Measurements from ENCODE around the gene KCNN1.
A peak's percentile ranks its signal among the peaks of the same experiment; 100 is the strongest.
"Not testable (repeated sequence)": the region's sequence is repeated elsewhere in the genome, so short reads cannot be mapped to it uniquely, and the experiment has no call there.

The KCNN1 gene

DNA sequence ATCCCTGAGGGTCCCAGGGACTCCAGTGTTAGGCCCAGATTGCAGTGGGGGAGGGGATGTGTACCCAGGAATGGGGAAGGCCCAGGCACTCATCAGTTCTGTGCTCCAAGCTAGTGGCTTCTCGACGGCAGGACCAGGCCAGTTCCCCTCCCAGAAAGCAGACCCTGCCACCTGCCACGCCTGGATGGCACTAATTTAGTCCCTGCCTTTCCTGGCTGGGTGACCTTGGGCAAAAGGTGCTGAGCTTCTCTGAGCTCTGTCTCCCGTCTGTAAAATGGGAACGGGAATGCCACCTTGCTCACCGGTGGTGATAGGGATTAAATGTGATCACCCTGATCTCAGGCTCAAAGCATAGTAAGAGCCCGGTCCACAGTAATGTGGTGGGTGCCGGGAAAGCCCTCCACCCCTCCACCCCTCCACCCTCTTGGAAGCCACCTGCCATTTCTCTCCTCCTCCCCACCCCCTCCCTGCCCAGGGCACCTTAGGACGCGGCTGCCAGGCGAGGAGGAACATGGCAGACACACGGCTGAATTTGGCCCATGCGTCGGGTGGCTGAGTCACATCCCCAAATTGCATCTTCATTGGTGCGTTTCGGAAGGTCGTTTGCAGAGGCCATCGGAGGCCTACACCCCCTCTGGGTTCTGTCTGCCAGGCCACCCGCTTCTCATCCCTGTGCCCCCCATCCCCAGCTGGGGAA is 2.3 kb downstream of the KCNN1 start:
- DNase-seq (ENCODE audit: low spot score), result no peak

DNA sequence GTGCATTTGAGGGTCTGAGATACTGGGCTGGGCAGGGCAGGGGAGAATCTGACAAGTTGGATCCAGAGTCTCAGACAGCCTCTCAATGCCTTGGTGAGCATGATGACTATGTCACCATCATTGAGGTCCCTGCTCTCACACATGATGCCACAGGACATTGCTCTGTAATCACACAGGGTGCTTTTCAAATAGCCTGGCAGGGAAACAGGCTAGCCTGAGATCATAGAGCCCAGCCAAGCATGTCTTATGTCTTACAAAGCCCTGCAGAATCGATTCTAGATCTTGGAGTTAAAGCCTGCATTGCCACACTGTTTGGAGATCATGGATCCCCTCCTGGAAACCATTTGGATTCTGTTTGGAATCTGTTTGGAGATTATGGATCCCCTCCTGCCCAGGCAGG is 5.3 kb downstream of the KCNN1 start:
- no peak for DNase-seq (ENCODE audit: low spot score)

DNA sequence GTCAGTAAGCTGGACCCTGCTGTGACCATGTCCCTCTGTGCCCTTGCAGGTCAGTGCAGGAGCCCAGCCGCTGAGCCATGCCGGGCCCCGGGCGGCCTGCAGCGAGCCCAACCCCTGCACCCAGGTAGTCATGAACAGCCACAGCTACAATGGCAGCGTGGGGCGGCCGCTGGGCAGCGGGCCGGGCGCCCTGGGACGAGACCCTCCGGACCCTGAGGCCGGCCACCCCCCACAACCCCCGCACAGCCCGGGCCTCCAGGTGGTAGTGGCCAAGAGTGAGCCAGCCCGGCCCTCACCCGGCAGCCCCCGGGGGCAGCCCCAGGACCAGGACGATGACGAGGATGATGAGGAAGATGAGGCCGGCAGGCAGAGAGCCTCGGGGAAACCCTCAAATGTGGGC is 6.9 kb downstream of the KCNN1 start:
- DNase-seq (ENCODE audit: low spot score), result no peak

DNA sequence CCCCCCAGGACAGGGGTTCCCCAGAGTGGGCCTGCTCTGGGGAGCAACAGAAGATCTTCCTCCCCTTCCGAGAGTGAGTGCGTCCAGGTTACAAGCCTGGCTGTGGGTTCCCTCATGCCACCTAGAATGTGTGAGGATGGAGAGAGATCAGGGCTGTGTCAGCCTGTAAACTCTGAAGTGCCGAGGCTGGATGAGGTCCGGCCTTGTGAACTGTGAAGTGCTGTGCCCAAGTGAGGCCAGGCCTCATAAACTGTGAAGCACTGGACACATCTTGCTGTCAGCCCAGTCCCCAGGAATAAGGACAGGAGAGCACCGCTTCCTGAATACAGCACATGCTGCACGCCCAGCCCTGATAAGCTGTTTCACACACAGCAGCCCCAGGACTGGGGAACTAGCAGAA is 7.6 kb downstream of the KCNN1 start:
- DNase-seq (ENCODE audit: low spot score), result no peak

DNA sequence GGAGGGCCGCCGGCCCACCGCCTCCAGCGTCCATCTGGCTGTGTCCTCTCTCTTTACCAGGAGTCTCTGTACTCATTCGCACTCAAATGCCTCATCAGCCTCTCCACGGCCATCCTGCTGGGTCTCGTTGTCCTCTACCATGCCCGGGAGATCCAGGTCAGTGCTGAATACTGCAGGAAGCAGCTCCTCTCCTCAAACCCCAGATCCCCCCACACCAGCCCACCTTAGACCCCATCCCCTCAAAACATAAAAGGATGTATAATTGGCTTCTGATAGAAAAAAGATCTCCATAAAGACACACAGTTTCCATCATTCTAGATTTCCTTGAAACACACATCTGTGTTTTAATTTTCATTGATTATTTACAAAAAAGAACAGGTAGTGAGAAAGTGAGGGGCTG is 8.1 kb downstream of the KCNN1 start:
- no peak for DNase-seq (ENCODE audit: low spot score)

DNA sequence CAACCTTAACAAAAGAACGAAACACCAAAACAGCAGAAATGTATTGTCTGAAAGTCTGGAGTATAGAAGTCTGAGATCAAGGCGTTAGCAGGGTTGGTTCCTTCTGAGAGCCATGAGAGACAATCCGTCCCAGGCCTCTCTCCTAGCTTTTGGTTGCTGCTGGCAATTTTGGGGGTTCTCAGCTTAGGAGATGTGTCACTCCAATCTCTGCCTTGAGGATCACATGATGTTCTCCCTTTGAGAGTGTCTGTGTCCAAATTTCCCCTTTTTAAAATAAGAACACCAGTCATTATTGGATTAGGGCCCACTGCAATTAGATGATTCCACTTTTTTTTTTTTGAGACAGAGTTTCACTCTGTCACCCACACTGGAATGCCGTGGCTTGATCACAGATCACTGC is 10.1 kb downstream of the KCNN1 start:
- no peak for DNase-seq (ENCODE audit: low spot score)

DNA sequence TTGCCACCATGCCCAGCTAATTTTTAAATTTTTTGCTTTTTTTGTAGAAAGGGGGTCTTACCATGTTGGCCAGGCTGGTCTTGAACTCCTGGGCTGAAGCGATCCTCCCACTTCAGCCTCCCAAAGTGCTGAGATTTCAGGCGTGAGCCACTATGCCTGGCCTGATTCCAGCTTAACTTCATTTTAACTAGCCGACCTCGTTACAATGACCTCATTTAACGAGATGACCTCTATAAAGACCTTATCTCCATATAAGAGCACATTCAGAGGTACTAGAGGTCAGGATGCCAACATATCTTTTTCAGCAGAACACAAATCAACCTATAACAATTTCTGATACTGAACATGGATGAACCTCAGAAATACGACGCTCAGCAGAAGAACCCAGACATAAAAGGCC is 10.6 kb downstream of the KCNN1 start:
- no peak for DNase-seq (ENCODE audit: low spot score)

DNA sequence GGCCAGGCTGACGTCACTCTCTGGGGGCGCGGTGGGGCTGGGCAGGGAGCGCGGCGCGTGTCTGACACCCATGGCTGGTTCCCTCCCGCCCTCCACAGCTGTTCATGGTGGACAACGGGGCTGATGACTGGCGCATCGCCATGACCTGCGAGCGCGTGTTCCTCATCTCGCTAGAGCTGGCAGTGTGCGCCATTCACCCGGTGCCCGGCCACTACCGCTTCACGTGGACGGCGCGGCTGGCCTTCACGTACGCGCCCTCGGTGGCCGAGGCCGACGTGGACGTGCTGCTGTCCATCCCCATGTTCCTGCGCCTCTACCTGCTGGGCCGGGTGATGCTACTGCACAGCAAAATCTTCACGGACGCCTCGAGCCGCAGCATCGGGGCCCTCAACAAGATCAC is 14.7 kb downstream of the KCNN1 start:
- DNase-seq (ENCODE audit: low spot score), result no peak

DNA sequence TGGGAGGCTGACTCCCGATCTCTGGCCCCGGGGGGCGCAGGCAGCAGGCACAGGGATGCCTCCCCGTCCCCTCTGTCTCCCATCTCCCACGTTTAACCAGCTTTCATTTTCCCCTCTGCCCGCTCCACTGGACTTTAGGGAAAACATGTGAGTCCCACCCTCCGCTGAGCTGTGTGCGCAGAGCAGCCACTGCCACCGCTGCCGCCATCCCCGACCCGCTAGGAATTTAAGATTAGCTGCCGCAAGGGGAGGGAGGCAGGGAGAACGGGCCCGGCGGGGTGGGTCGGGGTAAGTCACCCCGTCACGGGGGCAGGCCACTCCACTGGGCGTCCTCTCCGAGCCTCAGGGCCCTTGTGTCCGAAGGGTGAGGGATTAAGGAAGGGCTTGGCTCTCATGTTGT is 15.5 kb downstream of the KCNN1 start:
- no peak for DNase-seq (ENCODE audit: low spot score)

DNA sequence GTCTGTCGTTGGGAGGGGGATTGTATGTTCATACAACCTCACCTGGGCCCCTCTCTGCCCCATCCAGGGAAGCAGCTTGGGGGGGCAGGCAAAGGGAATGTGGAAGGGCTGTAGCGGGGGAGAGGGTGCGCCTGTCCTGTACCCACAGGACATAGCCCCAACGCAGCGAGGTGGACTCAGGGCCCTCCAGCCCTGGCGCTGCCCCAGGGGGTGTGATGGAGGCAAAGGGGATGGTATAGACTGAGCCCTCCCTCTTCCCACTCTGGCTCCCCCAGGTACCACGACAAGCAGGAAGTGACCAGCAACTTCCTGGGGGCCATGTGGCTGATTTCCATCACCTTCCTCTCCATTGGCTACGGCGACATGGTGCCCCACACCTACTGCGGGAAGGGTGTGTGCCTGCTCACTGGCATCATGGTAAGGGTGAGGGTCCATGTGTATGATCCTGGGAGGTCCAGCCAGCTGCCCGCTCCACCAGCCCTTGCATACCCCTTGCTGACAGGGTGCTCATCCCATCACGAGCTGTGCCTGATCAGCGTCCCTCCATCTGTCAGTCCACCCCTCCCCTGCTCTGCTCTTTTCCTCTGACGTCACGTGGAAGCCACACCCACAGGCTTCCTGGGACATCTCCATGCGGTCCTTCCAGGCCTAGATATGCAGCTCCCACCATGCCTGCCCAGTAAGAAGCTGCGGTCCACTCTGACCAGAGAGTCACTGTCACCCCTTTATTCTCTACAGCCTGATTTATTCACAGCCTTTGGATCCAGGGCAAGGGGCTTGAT is 18.3 kb downstream of the KCNN1 start:
- no peak for DNase-seq (ENCODE audit: low spot score)

DNA sequence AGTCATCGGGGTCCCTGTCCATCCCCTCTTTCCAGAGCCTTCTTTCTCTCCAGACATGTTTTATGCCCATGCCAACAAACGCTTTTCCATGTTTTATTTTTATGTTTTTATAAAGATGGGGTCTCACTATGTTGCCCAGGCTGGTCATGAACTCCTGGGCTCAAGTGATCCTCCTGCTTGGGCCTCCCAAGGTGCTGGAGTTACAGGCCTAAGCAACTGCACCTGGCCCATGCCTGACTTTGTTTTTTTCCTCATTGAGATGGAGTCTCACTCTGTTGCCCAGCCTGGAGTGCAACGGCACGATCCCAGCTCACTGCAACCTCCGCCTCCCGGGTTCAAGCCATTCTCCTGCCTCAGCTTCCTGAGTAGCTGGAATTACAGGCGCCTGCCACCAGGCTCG is 19.7 kb downstream of the KCNN1 start:
- DNase-seq (ENCODE audit: low spot score), result not testable (repeated sequence)

DNA sequence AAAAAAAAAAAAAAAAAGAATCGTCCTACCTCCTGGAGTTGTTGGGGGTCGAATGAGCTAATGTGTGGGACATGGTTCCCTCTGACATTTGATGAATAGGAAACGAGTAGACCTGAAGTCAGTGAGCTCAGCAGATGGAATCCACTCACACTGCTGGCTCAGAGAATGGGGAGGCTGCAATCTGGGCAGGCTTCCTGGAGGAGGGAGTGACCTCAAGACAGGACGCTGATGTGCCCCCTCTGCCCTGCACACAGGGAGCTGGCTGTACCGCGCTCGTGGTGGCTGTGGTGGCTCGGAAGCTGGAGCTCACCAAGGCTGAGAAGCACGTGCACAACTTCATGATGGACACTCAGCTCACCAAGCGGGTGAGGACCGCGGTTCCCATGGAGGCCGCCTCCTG is 21.3 kb downstream of the KCNN1 start:
- DNase-seq (ENCODE audit: low spot score), result no peak

DNA sequence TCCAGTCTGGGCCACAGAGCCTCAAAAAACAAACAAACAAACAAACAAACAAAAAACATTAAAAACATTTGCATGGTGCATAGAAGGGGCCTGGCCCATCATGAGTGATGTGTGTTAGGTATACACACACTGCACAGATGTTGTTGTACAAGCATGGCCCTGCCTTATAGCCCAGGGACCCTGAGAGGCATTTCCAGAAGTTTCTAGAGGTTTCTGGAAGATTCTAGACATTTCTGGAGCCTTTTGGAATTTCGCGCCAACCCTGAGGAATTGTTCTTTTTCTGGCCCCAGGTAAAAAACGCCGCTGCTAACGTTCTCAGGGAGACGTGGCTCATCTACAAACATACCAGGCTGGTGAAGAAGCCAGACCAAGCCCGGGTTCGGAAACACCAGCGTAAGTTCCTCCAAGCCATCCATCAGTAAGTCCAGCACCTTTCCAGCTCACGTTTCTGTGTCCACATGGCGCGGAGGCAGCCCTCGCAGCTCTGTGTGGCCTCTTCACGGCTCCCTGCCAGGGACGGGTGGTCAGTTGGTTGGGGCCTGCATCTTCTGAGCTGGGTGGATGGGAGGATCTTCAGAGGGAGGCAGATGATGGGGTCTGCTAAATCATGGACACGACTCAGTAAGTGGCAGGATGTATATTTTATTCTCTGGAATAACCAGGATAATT is 22.7 kb downstream of the KCNN1 start:
- DNase-seq (ENCODE audit: low spot score), result no peak

DNA sequence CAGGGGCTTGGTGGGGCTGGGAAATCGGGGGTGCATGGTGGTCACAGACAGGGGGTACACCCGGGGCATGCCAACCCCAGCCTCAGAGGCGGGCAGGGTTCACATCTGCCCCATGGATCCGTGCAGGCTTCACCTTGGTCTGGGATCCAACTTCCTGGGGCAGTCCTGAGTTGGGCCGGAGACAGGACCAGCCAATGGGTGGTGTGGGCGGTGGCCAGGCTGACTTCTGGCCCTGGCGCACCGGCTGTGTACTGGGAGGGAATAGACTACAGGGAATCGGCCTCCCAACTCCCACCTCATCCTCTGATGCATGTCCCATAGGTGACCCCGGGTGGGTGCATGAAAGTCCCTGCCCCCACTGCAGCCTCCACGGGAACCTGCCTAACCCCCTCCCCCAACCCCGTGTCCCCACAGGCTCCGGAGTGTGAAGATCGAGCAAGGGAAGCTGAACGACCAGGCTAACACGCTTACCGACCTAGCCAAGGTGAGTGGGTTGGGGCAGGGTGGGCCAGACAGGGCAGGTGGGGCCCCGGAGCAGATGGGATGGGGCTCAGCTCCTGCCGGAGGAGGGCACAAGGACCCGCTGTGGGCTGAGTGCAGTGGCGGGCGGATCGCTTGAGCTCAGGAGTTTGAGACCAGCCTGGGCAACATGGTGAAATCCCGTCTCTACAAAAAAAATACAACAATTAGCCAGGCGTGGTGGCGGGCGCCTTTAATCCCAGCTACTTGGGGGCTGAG is 26.3 kb downstream of the KCNN1 start:
- no peak for DNase-seq (ENCODE audit: low spot score)

DNA sequence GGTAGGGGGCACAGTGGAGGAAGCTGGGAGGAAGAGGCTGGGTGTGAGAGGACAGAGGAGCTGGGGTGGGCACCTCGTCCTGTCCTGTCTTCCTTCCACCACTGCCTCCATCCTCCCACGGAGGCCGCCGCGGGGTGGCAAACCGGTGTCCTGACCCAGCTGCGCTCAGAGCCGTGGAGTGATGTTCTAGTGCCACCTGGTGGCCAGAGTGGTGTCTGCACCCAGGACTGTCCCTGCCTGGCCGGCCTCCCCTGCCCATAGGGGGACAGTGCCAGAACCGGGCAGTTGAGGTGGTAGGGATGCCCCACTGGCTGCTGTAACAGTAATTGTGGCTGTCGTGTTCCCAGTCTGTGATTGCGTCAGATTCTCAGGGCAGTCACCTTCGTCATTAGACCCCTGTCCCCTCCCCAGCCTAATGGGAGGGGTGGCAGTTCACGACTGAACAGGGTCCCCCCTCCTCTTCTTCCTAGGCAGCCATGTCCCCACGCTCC is 30.0 kb downstream of the KCNN1 start:
- DNase-seq (ENCODE audit: low spot score), result peak; percentile 96

DNA sequence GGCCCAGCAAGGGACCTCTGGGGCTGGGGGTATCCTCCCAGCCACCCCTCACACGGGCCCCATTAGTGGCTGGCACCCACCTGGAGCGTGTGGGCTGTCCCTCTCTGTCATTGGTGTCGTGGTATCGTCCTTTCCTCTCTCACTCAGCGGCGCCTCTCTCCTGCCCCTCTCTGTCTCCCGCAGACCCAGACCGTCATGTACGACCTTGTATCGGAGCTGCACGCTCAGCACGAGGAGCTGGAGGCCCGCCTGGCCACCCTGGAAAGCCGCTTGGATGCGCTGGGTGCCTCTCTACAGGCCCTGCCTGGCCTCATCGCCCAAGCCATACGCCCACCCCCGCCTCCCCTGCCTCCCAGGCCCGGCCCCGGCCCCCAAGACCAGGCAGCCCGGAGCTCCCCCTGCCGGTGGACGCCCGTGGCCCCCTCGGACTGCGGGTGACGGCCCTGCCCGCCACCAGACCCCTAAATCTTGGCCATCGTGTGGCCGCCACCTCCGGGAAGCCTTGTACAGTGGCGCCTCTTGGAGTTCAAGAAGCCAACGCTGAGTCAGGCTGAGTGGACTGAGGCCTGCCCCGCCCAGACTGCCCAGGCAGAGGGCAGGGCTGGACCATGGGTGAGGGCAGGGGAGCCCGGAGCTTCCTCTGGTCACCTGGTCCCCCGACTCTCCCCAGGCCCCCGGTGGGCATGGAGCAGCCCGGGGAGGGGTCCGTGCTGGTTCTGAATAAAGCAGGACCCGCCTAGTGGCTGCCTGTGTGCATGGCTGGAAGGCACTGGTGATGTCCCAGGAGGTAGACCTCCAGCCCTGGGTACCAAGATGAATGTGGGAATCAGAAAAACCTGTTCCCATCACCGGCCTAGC is 31.3 kb downstream of the KCNN1 start:
- no peak for DNase-seq (ENCODE audit: low spot score)

DNA sequence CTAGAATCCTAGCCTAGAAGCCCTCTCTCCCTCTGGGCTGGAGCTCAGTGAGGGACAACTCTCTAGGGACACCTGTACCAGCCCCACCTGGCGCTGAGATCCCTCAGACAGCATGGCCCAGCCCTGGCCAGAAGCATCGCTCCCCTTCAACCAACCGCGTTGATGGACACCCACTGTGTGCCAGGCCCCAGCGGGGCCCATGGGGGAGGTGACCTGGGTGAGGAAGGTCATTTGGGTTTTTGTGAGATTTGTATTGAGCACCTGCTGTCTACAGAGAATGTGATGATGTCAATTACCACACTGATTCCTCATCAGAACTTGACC is 31.9 kb downstream of the KCNN1 start:
- no peak for DNase-seq (ENCODE audit: low spot score)

DNA sequence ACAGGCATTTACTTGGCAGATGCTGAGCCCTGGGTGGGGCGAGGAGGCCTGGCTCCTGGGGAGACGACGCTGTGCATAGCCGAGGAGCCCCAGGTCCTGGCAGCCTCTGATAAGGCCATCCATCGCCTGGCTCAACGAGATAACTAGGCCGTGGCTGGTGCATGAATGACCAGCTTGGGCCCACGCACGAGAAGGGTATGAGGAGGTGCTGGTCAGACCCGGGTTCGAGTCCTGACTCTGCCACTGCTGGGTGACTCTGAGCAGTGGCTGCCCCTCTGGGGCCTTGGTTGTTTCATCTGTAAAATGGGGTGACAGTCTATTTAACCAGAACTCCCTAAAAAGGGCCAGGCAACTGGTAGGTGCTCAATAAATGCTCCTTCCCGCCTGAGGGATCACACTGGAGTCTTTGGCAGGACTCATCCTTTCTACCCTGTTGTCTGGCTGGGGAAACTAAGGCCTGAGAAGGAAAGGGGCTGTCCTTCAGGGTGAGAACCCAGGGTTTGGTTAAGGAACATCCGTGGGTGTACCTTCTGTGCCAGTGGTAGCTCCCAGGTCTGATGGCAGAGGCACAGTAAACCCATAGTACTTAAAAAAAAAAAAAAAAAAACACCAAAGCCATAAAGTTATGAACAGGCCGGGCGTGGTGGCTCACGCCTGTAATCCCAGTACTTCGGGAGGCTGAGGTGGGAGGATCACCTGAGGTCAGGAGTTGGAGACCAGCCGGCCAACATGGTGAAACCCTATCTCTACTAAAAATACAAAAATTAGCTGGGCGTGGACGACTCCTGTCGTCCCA is 33.0 kb downstream of the KCNN1 start:
- DNase-seq (ENCODE audit: low spot score), result no peak

DNA sequence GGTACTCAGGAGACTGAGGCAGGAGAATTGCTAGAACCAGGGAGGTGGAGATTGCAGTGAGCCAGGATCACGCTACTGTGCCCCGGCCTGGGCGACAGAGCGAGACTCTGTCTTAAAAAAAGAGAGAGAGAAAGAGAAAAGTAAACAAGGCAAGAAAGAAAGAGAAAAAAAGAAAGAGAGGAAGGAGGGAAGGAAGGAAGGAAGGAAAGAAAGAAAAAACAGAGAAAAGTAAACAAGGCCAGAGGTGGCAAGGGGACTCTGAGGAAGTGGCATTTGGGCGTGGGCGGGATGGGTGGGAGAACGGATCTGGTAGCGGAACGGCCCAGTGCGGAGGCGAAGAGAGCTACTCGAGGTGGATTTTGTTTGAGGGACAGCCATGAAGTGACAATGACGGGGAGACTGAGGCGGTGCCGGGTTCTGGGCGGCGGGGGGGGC is 33.6 kb downstream of the KCNN1 start:
- no peak for DNase-seq (ENCODE audit: low spot score)

DNA sequence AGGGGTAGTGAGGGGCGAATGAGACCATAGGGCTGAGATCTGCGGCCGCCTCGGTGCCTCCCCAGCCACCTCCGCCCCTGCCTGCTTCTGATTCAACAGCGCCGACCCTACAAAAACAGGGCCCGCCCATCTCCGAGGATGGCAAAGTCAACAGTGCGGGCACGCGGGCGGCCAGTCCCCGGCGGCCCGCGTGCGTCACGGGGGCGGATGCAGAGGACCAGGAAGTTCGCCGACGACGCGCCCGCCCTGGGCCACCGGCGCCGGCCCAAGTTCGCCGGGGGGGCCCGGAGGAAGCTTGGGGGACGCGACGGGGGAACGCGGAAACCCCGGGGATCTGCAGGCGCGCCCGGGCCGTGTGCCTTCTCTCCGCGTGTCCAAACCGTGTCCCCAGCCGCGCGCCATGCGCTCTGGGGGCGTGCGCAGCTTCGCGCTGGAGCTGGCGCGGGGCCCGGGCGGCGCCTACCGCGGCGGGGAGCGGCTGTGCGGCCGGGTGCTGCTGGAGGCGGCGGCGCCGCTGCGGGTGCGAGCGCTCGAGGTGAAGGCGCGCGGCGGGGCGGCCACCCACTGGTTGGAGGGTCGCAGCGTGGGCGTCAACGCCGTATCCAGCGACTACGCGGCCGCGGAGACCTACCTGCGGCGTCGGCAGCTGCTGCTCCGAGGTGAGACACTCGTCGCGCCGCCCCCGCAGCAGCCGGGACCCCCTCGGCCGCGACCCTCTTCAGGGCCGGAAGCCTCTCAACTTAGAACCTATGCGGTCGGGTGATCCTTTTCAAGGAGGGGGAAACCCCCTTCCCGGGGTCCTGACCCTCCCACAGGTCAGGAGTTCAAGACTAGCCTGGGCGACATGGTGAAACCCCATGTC is 34.2 kb downstream of the KCNN1 start:
- peak; percentile 74 for DNase-seq (ENCODE audit: low spot score)
